Right lobe of liver (tissue), 4 donors: Measurements from ENCODE around the gene IQUB.

Source experiments
- POLR2A ChIP-seq: fragments of 450-650 bp; IDR thresholded peaks from one replicate; pipeline ENCODE4 v1.6.1; 2017; ENCODE audit warnings: antibody characterized with exemption, mild to moderate bottlenecking
- TF ChIP-seq, protein P1 (sequence below), 4 donors: fragments of 200-600 bp in 3 of 4; fragments of 450-650 bp in 1 of 4; IDR thresholded peaks; one replicate each; pipeline versions ENCODE4 v1.5.1 to v1.8.0; 2016 to 2022; ENCODE audit warnings: antibody characterized with exemption in 4 of 4, mild to moderate bottlenecking in 2 of 4
- donor health status: DM: no; HTN: no; CAD: no.
- donor health status: DM: no; HTN: no; CAD: no.
- donor health status: DM: no; HTN: yes; CAD: no.

DNA sequence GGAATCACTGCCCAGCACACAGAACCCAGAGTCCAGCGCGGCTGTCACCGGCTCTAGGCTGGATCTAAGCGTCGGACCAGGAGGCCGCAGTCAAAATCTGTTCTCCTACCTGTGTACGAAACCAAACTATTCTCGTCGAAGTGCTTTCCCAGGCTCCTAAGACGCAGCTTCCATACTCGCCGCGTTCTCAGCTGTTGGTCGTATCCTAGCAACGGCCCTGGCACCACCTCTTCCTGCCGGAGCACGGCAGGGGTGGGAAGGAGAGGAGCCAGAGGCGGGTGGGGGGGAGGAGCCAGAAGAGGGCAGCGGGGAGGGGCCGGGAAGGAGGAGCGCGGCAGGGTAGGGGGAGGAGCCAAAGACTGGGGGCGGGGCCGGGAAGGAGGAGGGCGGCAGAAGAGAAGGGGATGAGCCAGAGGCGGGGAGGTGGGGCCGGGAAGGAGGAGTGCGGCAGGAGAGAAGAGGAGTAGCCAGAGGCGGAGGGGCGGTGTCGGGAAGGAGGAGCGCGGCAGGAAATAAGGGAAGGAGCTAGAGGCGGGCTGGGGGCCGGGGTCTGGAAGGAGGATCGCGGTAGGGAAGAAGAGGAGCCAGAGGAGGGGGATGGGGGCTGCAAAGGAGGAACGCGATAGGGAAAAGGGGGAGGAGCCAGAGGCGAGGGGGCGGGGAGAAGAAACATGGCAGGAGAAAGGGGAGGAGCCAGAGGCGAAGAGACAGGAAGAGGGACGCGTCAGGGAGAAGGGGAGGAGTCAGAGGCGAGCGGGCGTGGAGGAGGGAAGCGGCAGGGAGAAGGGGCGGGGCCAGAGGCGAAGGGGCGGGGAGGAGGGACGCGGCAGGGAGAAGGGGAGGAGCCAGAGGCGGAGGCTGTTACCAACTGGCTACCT, at the start of gene IQUB:
- TF ChIP-seq POLR2A: no peak
- TF ChIP-seq, protein P1, sequence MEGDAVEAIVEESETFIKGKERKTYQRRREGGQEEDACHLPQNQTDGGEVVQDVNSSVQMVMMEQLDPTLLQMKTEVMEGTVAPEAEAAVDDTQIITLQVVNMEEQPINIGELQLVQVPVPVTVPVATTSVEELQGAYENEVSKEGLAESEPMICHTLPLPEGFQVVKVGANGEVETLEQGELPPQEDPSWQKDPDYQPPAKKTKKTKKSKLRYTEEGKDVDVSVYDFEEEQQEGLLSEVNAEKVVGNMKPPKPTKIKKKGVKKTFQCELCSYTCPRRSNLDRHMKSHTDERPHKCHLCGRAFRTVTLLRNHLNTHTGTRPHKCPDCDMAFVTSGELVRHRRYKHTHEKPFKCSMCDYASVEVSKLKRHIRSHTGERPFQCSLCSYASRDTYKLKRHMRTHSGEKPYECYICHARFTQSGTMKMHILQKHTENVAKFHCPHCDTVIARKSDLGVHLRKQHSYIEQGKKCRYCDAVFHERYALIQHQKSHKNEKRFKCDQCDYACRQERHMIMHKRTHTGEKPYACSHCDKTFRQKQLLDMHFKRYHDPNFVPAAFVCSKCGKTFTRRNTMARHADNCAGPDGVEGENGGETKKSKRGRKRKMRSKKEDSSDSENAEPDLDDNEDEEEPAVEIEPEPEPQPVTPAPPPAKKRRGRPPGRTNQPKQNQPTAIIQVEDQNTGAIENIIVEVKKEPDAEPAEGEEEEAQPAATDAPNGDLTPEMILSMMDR (IDR thresholded peaks at IDR 0.05): no peak
